ENCODE results near the gene LDAF1.

Gene LDAF1

GRCh38 chr16:21199607-21200218 is 41.2 kb downstream of the LDAF1 start:
- no peak for DNase-seq

GRCh38 chr16:21203155-21203797 is 44.8 kb downstream of the LDAF1 start:
- no peak for DNase-seq

GRCh38 chr16:21205303-21205702 is 46.8 kb downstream of the LDAF1 start:
- no peak for DNase-seq

- no peak for DNase-seq
Measured at GRCh38 chr16:21206550-21206949, 48.1 kb downstream of the LDAF1 start.

- no peak for DNase-seq
Measured at GRCh38 chr16:21208446-21209230, 50.2 kb downstream of the LDAF1 start.

GRCh38 chr16:21211486-21211885 is 53.0 kb downstream of the LDAF1 start, which contains the start of gene ZP2:
TSS of gene ZP2 (minus strand) at chr16:21211574. CDS start at chr16:21211547, 27 bp downstream.
- no peak for DNase-seq

- no peak for DNase-seq
Measured at GRCh38 chr16:21214086-21214485, 55.6 kb downstream of the LDAF1 start.

GRCh38 chr16:21217121-21217520 is 58.6 kb downstream of the LDAF1 start:
- no peak for DNase-seq

GRCh38 chr16:21218153-21218552 is 59.7 kb downstream of the LDAF1 start:
- no peak for DNase-seq

- DNase-seq, result no peak
Measured at GRCh38 chr16:21219551-21219950, 61.1 kb downstream of the LDAF1 start.

- no peak for DNase-seq
Measured at GRCh38 chr16:21222495-21223337, 64.2 kb downstream of the LDAF1 start.

- DNase-seq, result no peak
Measured at GRCh38 chr16:21223787-21224186, 65.3 kb downstream of the LDAF1 start.

- no peak for DNase-seq
Measured at GRCh38 chr16:21224800-21225199, 66.3 kb downstream of the LDAF1 start.

- no peak for DNase-seq
Measured at GRCh38 chr16:21226749-21227148, 68.3 kb downstream of the LDAF1 start.

- DNase-seq, result no peak
Measured at GRCh38 chr16:21227866-21228265, 69.4 kb downstream of the LDAF1 start.

GRCh38 chr16:21228361-21228872 is 69.9 kb downstream of the LDAF1 start:
- no peak for DNase-seq

Measured in NK-92 treated with Interleukin-12 subunit alpha and Interleukin-12 subunit beta, amount 100 ng/mL, for 24 hours (cell line).